ENCODE measurements around the gene ZGRF1. TPM values are rescaled to one million over a fixed set of nuclear protein-coding genes. Genes with fewer than 3 reads are reported as not detected.

The ZGRF1 gene
- total and polyA plus RNA-seq, 10 of the 15 experiments (the other 5 are each of a cell fraction or from before 2014, with no cell fraction given), result 8.5 to 32.1 (median 20.1) TPM

DNA sequence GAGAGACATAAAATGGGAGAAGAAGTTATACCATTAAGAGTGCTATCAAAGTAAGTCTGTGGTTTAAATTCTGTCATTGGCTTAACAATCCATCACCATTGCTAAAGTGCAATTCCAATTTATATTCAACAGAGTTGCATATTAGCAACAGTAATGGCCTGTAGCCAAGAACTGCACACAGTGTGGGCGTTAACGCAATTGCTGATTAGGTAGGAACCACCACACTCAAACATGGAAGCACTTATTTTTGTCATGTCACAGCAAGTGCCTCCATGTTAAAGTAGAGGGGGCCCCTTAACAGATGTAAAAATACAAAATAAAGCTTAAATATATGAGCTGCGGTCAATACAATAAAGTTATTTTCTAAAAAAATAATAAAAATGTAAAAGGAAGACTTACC, 11.1 kb upstream of the ZGRF1 start (continued):
- TF ChIP-seq, protein P1, sequence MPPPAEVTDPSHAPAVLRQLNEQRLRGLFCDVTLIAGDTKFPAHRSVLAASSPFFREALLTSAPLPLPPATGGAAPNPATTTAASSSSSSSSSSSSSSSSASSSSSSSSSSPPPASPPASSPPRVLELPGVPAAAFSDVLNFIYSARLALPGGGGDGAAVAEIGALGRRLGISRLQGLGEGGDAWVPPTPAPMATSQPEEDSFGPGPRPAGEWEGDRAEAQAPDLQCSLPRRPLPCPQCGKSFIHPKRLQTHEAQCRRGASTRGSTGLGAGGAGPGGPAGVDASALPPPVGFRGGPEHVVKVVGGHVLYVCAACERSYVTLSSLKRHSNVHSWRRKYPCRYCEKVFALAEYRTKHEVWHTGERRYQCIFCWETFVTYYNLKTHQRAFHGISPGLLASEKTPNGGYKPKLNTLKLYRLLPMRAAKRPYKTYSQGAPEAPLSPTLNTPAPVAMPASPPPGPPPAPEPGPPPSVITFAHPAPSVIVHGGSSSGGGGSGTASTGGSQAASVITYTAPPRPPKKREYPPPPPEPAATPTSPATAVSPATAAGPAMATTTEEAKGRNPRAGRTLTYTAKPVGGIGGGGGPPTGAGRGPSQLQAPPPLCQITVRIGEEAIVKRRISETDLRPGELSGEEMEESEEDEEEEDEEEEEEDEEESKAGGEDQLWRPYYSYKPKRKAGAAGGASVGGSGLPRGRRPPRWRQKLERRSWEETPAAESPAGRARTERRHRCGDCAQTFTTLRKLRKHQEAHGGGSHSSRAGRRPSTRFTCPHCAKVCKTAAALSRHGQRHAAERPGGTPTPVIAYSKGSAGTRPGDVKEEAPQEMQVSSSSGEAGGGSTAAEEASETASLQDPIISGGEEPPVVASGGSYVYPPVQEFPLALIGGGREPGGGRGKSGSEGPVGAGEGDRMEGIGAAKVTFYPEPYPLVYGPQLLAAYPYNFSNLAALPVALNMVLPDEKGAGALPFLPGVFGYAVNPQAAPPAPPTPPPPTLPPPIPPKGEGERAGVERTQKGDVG (CRISPR knock-in tag; IDR thresholded peaks at IDR 0.05), result no peak
- TF ChIP-seq NFYA (IDR thresholded peaks at IDR 0.05; ENCODE audit: borderline replicate concordance, low read depth, low read length), result no peak
- no peak for TF ChIP-seq NR2C1 (IDR thresholded peaks at IDR 0.05)
- TF ChIP-seq, protein P2, sequence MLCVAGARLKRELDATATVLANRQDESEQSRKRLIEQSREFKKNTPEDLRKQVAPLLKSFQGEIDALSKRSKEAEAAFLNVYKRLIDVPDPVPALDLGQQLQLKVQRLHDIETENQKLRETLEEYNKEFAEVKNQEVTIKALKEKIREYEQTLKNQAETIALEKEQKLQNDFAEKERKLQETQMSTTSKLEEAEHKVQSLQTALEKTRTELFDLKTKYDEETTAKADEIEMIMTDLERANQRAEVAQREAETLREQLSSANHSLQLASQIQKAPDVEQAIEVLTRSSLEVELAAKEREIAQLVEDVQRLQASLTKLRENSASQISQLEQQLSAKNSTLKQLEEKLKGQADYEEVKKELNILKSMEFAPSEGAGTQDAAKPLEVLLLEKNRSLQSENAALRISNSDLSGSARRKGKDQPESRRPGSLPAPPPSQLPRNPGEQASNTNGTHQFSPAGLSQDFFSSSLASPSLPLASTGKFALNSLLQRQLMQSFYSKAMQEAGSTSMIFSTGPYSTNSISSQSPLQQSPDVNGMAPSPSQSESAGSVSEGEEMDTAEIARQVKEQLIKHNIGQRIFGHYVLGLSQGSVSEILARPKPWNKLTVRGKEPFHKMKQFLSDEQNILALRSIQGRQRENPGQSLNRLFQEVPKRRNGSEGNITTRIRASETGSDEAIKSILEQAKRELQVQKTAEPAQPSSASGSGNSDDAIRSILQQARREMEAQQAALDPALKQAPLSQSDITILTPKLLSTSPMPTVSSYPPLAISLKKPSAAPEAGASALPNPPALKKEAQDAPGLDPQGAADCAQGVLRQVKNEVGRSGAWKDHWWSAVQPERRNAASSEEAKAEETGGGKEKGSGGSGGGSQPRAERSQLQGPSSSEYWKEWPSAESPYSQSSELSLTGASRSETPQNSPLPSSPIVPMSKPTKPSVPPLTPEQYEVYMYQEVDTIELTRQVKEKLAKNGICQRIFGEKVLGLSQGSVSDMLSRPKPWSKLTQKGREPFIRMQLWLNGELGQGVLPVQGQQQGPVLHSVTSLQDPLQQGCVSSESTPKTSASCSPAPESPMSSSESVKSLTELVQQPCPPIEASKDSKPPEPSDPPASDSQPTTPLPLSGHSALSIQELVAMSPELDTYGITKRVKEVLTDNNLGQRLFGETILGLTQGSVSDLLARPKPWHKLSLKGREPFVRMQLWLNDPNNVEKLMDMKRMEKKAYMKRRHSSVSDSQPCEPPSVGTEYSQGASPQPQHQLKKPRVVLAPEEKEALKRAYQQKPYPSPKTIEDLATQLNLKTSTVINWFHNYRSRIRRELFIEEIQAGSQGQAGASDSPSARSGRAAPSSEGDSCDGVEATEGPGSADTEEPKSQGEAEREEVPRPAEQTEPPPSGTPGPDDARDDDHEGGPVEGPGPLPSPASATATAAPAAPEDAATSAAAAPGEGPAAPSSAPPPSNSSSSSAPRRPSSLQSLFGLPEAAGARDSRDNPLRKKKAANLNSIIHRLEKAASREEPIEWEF (IDR thresholded peaks at IDR 0.05; ENCODE audit: insufficient replicate concordance, low read depth, low read length), result no peak
- no peak for TF ChIP-seq STAT3 (IDR thresholded peaks at IDR 0.05; ENCODE audit: low read depth, low read length)
- TF ChIP-seq, protein P3, sequence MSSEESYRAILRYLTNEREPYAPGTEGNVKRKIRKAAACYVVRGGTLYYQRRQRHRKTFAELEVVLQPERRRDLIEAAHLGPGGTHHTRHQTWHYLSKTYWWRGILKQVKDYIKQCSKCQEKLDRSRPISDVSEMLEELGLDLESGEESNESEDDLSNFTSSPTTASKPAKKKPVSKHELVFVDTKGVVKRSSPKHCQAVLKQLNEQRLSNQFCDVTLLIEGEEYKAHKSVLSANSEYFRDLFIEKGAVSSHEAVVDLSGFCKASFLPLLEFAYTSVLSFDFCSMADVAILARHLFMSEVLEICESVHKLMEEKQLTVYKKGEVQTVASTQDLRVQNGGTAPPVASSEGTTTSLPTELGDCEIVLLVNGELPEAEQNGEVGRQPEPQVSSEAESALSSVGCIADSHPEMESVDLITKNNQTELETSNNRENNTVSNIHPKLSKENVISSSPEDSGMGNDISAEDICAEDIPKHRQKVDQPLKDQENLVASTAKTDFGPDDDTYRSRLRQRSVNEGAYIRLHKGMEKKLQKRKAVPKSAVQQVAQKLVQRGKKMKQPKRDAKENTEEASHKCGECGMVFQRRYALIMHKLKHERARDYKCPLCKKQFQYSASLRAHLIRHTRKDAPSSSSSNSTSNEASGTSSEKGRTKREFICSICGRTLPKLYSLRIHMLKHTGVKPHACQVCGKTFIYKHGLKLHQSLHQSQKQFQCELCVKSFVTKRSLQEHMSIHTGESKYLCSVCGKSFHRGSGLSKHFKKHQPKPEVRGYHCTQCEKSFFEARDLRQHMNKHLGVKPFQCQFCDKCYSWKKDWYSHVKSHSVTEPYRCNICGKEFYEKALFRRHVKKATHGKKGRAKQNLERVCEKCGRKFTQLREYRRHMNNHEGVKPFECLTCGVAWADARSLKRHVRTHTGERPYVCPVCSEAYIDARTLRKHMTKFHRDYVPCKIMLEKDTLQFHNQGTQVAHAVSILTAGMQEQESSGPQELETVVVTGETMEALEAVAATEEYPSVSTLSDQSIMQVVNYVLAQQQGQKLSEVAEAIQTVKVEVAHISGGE (CRISPR knock-in tag; IDR thresholded peaks at IDR 0.05), result no peak
- TF ChIP-seq, protein P4, sequence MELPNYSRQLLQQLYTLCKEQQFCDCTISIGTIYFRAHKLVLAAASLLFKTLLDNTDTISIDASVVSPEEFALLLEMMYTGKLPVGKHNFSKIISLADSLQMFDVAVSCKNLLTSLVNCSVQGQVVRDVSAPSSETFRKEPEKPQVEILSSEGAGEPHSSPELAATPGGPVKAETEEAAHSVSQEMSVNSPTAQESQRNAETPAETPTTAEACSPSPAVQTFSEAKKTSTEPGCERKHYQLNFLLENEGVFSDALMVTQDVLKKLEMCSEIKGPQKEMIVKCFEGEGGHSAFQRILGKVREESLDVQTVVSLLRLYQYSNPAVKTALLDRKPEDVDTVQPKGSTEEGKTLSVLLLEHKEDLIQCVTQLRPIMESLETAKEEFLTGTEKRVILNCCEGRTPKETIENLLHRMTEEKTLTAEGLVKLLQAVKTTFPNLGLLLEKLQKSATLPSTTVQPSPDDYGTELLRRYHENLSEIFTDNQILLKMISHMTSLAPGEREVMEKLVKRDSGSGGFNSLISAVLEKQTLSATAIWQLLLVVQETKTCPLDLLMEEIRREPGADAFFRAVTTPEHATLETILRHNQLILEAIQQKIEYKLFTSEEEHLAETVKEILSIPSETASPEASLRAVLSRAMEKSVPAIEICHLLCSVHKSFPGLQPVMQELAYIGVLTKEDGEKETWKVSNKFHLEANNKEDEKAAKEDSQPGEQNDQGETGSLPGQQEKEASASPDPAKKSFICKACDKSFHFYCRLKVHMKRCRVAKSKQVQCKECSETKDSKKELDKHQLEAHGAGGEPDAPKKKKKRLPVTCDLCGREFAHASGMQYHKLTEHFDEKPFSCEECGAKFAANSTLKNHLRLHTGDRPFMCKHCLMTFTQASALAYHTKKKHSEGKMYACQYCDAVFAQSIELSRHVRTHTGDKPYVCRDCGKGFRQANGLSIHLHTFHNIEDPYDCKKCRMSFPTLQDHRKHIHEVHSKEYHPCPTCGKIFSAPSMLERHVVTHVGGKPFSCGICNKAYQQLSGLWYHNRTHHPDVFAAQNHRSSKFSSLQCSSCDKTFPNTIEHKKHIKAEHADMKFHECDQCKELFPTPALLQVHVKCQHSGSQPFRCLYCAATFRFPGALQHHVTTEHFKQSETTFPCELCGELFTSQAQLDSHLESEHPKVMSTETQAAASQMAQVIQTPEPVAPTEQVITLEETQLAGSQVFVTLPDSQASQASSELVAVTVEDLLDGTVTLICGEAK (IDR thresholded peaks at IDR 0.05; ENCODE audit: borderline replicate concordance), result no peak
- TF ChIP-seq ZNF24 (IDR thresholded peaks at IDR 0.05), result no peak
- no peak for TF ChIP-seq SMAD1 (IDR thresholded peaks at IDR 0.05; ENCODE audit: low read depth, partially characterized antibody)
- TF ChIP-seq CEBPB (IDR thresholded peaks at IDR 0.05; ENCODE audit: borderline replicate concordance in 1 of 2, low read depth in 2 of 2, low read length in 2 of 2), result no peak

Measured in GM12878 (cell line).